Astrocyte (in vitro differentiated cells and primary cell): Measurements from ENCODE around the gene RGCC. TPM values are rescaled to one million over a fixed set of nuclear protein-coding genes. Genes with fewer than 3 reads are reported as not detected.

Experiments used
- DNase-seq: peaks from one replicate; pipeline ENCODE4 v3.0.0-alpha.2; 2010; ENCODE audit warnings: low read depth
- FAIRE-seq: peaks from 2 replicates; lab custom pipeline; 2011; peaks lifted over from hg19 to GRCh38; lab: Jason Lieb, UNC
- H2AFZ ChIP-seq: 2 replicates; pipeline ENCODE4 v1.6.0; 2012; ENCODE audit warnings: low read depth, low read length, inconsistent platforms
- H3K27ac ChIP-seq: 2 replicates; pipeline ENCODE4 v1.5.1; 2011; ENCODE audit warnings: low read depth, low read length, inconsistent platforms
- H3K27me3 ChIP-seq: 2 replicates; pipeline ENCODE4 v1.6.0; 2011; ENCODE audit warnings: low read length, inconsistent platforms; ENCODE audit not compliant: insufficient read depth
- H3K36me3 ChIP-seq: 2 replicates; pipeline ENCODE4 v1.5.1; 2011; ENCODE audit warnings: low read length, inconsistent platforms; ENCODE audit not compliant: insufficient read depth
- H3K4me1 ChIP-seq: 2 replicates; pipeline ENCODE4 v1.5.1; 2011; ENCODE audit warnings: low read length, inconsistent platforms; ENCODE audit not compliant: insufficient read depth
- H3K4me2 ChIP-seq: 2 replicates; pipeline ENCODE4 v1.6.0; 2012; ENCODE audit warnings: low read length, inconsistent platforms
- H3K4me3 ChIP-seq: 2 replicates; pipeline ENCODE4 v1.5.1; 2011; ENCODE audit warnings: low read depth, mild to moderate bottlenecking, low read length, inconsistent platforms; ENCODE audit not compliant: insufficient read depth
- H3K79me2 ChIP-seq: 2 replicates; pipeline ENCODE4 v1.6.0; 2012; ENCODE audit warnings: mild to moderate bottlenecking, low read length, inconsistent platforms; ENCODE audit not compliant: insufficient read depth
- H3K9ac ChIP-seq: 2 replicates; pipeline ENCODE4 v1.6.0; 2012; ENCODE audit warnings: mild to moderate bottlenecking, low read length, inconsistent platforms
- H3K9me3 ChIP-seq: 2 replicates; pipeline ENCODE4 v1.5.1; 2012; ENCODE audit warnings: low read depth, mild to moderate bottlenecking, low read length, inconsistent platforms; ENCODE audit not compliant: insufficient read depth
- H4K20me1 ChIP-seq: 2 replicates; pipeline ENCODE4 v1.6.0; 2012; ENCODE audit warnings: low read length, inconsistent platforms; ENCODE audit not compliant: insufficient read depth
- H3K27ac Mint-ChIP-seq: one replicate; pipeline ENCODE4 v1.8.0; 2021; ENCODE audit warnings: mild to moderate bottlenecking, mixed read lengths; ENCODE audit not compliant: unreplicated experiment
- H3K27me3 Mint-ChIP-seq: one replicate; pipeline ENCODE4 v1.8.0; 2021; ENCODE audit warnings: low read depth, mixed read lengths; ENCODE audit not compliant: unreplicated experiment
- H3K36me3 Mint-ChIP-seq: one replicate; pipeline ENCODE4 v1.8.0; 2021; ENCODE audit warnings: low read depth, mixed read lengths; ENCODE audit not compliant: unreplicated experiment
- H3K4me1 Mint-ChIP-seq: one replicate; pipeline ENCODE4 v1.8.0; 2021; ENCODE audit warnings: low read depth, mixed read lengths; ENCODE audit not compliant: unreplicated experiment
- H3K4me3 Mint-ChIP-seq: one replicate; pipeline ENCODE4 v1.8.0; 2021; ENCODE audit warnings: mild to moderate bottlenecking, moderate library complexity, mixed read lengths; ENCODE audit not compliant: unreplicated experiment
- H3K9me3 Mint-ChIP-seq: one replicate; pipeline ENCODE4 v1.8.0; 2021; ENCODE audit warnings: mild to moderate bottlenecking, mixed read lengths; ENCODE audit not compliant: unreplicated experiment
- CTCF ChIP-seq: IDR thresholded peaks from 2 replicates; pipeline ENCODE4 v1.5.1; 2011; ENCODE audit warnings: low read depth, mild to moderate bottlenecking, inconsistent platforms, low read length, moderate library complexity; ENCODE audit not compliant: insufficient read depth
- EZH2 ChIP-seq: IDR thresholded peaks from 2 replicates; pipeline ENCODE4 v1.6.1; 2012; ENCODE audit warnings: mild to moderate bottlenecking, low read length, inconsistent platforms; ENCODE audit not compliant: insufficient read depth
- total RNA-seq: library from RNA; stranded (reverse); gene quantifications from 2 replicates; pipeline ENCODE4 v1.2.1, GENCODE V29; 2021

RGCC gene
- total RNA-seq, 1 donor from 2014 or later, result 1.2 TPM

- Mint-ChIP-seq H3K4me1 (no peaks in the 10 kb centered on the region), H3K27ac (no peak overlapping the region), H3K27me3 (peaks cover 6% of the 10 kb centered on the region), H3K36me3 (no peaks in the 10 kb centered on the region), H3K9me3 (peaks cover 1% of the 10 kb centered on the region), H3K4me3 (no peak overlapping the region)
- TF ChIP-seq EZH2 (no peak), CTCF (no peak)
- H3K27me3 ChIP-seq, result no peaks in the 10 kb centered on the region
- DNase-seq, result no peak
- no peaks in the 10 kb centered on the region for H3K36me3 ChIP-seq
- H2AFZ ChIP-seq, result no peak overlapping the region
- H3K4me3 ChIP-seq, result no peak overlapping the region
- no peak overlapping the region for H3K27ac ChIP-seq
- FAIRE-seq, result no peak
- no peaks in the 10 kb centered on the region for H3K9me3 ChIP-seq
- no peaks in the 10 kb centered on the region for H4K20me1 ChIP-seq
- no peaks in the 10 kb centered on the region for H3K79me2 ChIP-seq
- H3K4me1 ChIP-seq, result no peaks in the 10 kb centered on the region
- H3K4me2 ChIP-seq, result no peak overlapping the region
- no peak overlapping the region for H3K9ac ChIP-seq
These were observed 47.7 kb upstream of the RGCC start for GRCh38 chr13:41409611-41410010.

- DNase-seq (no peak), FAIRE-seq (no peak)
- no peak overlapping the region for H3K4me2 ChIP-seq
- H3K4me3 ChIP-seq, result no peak overlapping the region
- peaks cover 6% of the 10 kb centered on the region for H3K27me3 Mint-ChIP-seq
- no peaks in the 10 kb centered on the region for H3K36me3 ChIP-seq
- no peaks in the 10 kb centered on the region for H3K9me3 ChIP-seq
- H3K36me3 Mint-ChIP-seq, result peaks cover 2% of the 10 kb centered on the region
- H3K9me3 Mint-ChIP-seq, result peaks cover 1% of the 10 kb centered on the region
- H3K27ac ChIP-seq, result no peak overlapping the region
- H3K4me1 Mint-ChIP-seq, result no peaks in the 10 kb centered on the region
- H3K27ac Mint-ChIP-seq, result no peak overlapping the region
- H2AFZ ChIP-seq, result no peak overlapping the region
- H3K79me2 ChIP-seq, result no peaks in the 10 kb centered on the region
- no peak for TF ChIP-seq EZH2
- TF ChIP-seq CTCF, result no peak
- no peaks in the 10 kb centered on the region for H3K27me3 ChIP-seq
- no peak overlapping the region for H3K9ac ChIP-seq
- no peak overlapping the region for H3K4me3 Mint-ChIP-seq
- H3K4me1 ChIP-seq, result no peaks in the 10 kb centered on the region
- H4K20me1 ChIP-seq, result no peaks in the 10 kb centered on the region
These were observed 46.3 kb upstream of the RGCC start for GRCh38 chr13:41411060-41411459.

GRCh38 chr13:41411522-41411921 is 45.8 kb upstream of the RGCC start:
- Mint-ChIP-seq H3K4me3 (no peak overlapping the region), H3K27me3 (peaks cover 6% of the 10 kb centered on the region), H3K4me1 (no peaks in the 10 kb centered on the region), H3K27ac (no peak overlapping the region), H3K36me3 (peaks cover 2% of the 10 kb centered on the region), H3K9me3 (peaks cover 1% of the 10 kb centered on the region)
- Histone ChIP-seq H3K36me3 (no peaks in the 10 kb centered on the region), H3K9ac (no peak overlapping the region), H3K4me1 (no peaks in the 10 kb centered on the region), H3K79me2 (no peaks in the 10 kb centered on the region), H3K27me3 (no peaks in the 10 kb centered on the region), H3K4me2 (no peak overlapping the region), H4K20me1 (no peaks in the 10 kb centered on the region), H2AFZ (no peak overlapping the region), H3K4me3 (no peak overlapping the region), H3K9me3 (no peaks in the 10 kb centered on the region), H3K27ac (no peak overlapping the region)
- DNase-seq, result peak; percentile 48
- no peak for TF ChIP-seq EZH2
- peak; percentile 26 for TF ChIP-seq CTCF
- no peak for FAIRE-seq
